Measurements from ENCODE around the gene ALPP. TPM values are rescaled to one million over a fixed set of nuclear protein-coding genes. Genes with fewer than 3 reads are reported as not detected.
"Not testable (repeated sequence)": the region's sequence is repeated elsewhere in the genome, so short reads cannot be mapped to it uniquely, and the experiment has no call there.

Gene ALPP
- total RNA-seq, 1 donor from 2014 or later, result 6.0 TPM

GRCh38 chr2:232333361-232334135 lies 45.0 kb upstream of the ALPP start:
- H3K27me3 ChIP-seq (ENCODE audit: low read depth), result no peaks in the 10 kb centered on the region
- H3K9me3 ChIP-seq, result no peaks in the 10 kb centered on the region
- H3K4me3 ChIP-seq, result no peak overlapping the region
- ATAC-seq, result no peak
- H3K36me3 ChIP-seq, result peaks cover 3% of the 10 kb centered on the region
- H3K4me1 ChIP-seq, result no peaks in the 10 kb centered on the region
- H3K27ac ChIP-seq, result no peak overlapping the region
- intact Hi-C loops (cut with DNase I), result no loop called here
- peak; percentile 42 for DNase-seq
- peak; percentile 16 for TF ChIP-seq CTCF (IDR thresholded peaks at IDR 0.05)

GRCh38 chr2:232334136-232334884 lies 44.2 kb upstream of the ALPP start:
- H3K9me3 ChIP-seq; intact Hi-C loops (cut with DNase I); H3K27ac ChIP-seq; H3K4me1 ChIP-seq; H3K4me3 ChIP-seq; H3K36me3 ChIP-seq; H3K27me3 ChIP-seq (ENCODE audit: low read depth); ATAC-seq: not testable (repeated sequence)
- peak; percentile 44 for DNase-seq

- H3K4me1 ChIP-seq; H3K9me3 ChIP-seq; ATAC-seq; H3K36me3 ChIP-seq; intact Hi-C loops (cut with DNase I); H3K27me3 ChIP-seq (ENCODE audit: low read depth); DNase-seq; H3K27ac ChIP-seq; H3K4me3 ChIP-seq: not testable (repeated sequence)
Measured at GRCh38 chr2:232334885-232335205, 43.7 kb upstream of the ALPP start.

- H3K9me3 ChIP-seq; H3K4me1 ChIP-seq; H3K4me3 ChIP-seq; H3K27me3 ChIP-seq (ENCODE audit: low read depth); H3K36me3 ChIP-seq; H3K27ac ChIP-seq; intact Hi-C loops (cut with DNase I): not testable (repeated sequence)
- DNase-seq (peak; percentile 15), ATAC-seq (peak; percentile 18 to 26)
- peak; percentile 57 for TF ChIP-seq CTCF (IDR thresholded peaks at IDR 0.05)
Measured at GRCh38 chr2:232335206-232335858, 43.2 kb upstream of the ALPP start.

- peaks cover 3% of the 10 kb centered on the region for H3K36me3 ChIP-seq
- DNase-seq, result peak; percentile 32
- no peaks in the 10 kb centered on the region for H3K9me3 ChIP-seq
- no peak for TF ChIP-seq CTCF (IDR thresholded peaks at IDR 0.05)
- H3K27ac ChIP-seq, result no peak overlapping the region
- intact Hi-C loops (cut with DNase I), result no loop called here
- ATAC-seq, result no peak
- H3K4me1 ChIP-seq, result no peaks in the 10 kb centered on the region
- H3K27me3 ChIP-seq (ENCODE audit: low read depth), result no peaks in the 10 kb centered on the region
- no peak overlapping the region for H3K4me3 ChIP-seq
Measured at GRCh38 chr2:232335859-232336215, 42.7 kb upstream of the ALPP start.

- no peak overlapping the region for H3K27ac ChIP-seq
- H3K36me3 ChIP-seq, result peaks cover 3% of the 10 kb centered on the region
- TF ChIP-seq CTCF (IDR thresholded peaks at IDR 0.05), result no peak
- ATAC-seq (no peak), DNase-seq (peak; percentile 35)
- H3K4me3 ChIP-seq, result no peak overlapping the region
- H3K27me3 ChIP-seq (ENCODE audit: low read depth), result no peaks in the 10 kb centered on the region
- intact Hi-C loops (cut with DNase I), result no loop called here
- no peaks in the 10 kb centered on the region for H3K4me1 ChIP-seq
- no peaks in the 10 kb centered on the region for H3K9me3 ChIP-seq
Measured at GRCh38 chr2:232336241-232336736, 42.3 kb upstream of the ALPP start.
